22Rv1 (cell line): ENCODE measurements around the gene TMPRSS6.

Experiments
- CTCF ChIP-seq: fragments of 450-650 bp; IDR thresholded peaks from 2 replicates; pipeline ENCODE4 v1.5.1; 2017; ENCODE audit warnings: mild to moderate bottlenecking
- ZFX ChIP-seq: fragments of 450-650 bp; IDR thresholded peaks from 2 replicates; pipeline ENCODE4 v1.6.1; 2017; ENCODE audit warnings: antibody characterized with exemption, borderline replicate concordance

DNA sequence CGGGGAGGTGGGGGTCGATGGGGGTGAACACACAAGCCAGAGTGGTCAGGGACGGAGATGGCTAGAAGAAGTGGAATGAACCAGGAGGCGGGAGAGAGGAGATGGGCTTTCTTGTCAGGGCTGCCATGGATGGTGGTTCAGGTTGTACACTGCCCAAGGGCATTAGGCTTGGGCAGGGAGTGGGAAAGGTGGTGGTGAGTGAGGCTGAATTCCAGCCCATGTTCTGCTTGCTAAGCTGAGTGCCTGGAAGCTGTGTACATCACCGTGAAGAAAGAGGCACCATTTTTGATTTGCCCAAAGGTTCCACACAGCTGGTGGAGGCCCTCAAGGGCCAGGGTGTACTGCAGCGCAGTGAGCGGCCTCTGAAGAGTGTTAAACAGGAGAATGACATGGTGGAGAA is 23.3 kb upstream of the TMPRSS6 start:
- TF ChIP-seq CTCF (no peak), ZFX (no peak)
